GM12874 (cell line): ENCODE data around the gene CALML6.

Experiments
- CTCF ChIP-seq: IDR thresholded peaks from 2 replicates; pipeline ENCODE4 v1.5.1; 2011; ENCODE audit warnings: low read depth, mild to moderate bottlenecking, control low read depth, low read length, moderate library complexity; ENCODE audit not compliant: insufficient read depth

CALML6 gene

GRCh38 chr1:1959459-1959839, 44.4 kb downstream of the CALML6 start:
- no peak for TF ChIP-seq CTCF

- TF ChIP-seq CTCF = peak; percentile 78
These were observed 44.9 kb downstream of the CALML6 start for GRCh38 chr1:1959840-1960479.

- no peak for TF ChIP-seq CTCF
These were observed 45.6 kb downstream of the CALML6 start for GRCh38 chr1:1960480-1961196.

GRCh38 chr1:1962752-1963151, 47.7 kb downstream of the CALML6 start:
- TF ChIP-seq CTCF = no peak

- no peak for TF ChIP-seq CTCF
These were observed 48.5 kb downstream of the CALML6 start for GRCh38 chr1:1963570-1963969.

- no peak for TF ChIP-seq CTCF
These were observed 49.8 kb downstream of the CALML6 start for GRCh38 chr1:1964811-1965210.

- TF ChIP-seq CTCF = no peak
These were observed 50.5 kb downstream of the CALML6 start for GRCh38 chr1:1965546-1965945.
